ENCODE measurements around the gene ASB6. TPM values are rescaled to one million over a fixed set of nuclear protein-coding genes. Genes with fewer than 3 reads are reported as not detected.
A peak's percentile ranks its signal among the peaks of the same experiment; 100 is the strongest.

The ASB6 gene
- total RNA-seq, 2 donors from 2014 or later: 12.7 to 14.5 TPM

DNA sequence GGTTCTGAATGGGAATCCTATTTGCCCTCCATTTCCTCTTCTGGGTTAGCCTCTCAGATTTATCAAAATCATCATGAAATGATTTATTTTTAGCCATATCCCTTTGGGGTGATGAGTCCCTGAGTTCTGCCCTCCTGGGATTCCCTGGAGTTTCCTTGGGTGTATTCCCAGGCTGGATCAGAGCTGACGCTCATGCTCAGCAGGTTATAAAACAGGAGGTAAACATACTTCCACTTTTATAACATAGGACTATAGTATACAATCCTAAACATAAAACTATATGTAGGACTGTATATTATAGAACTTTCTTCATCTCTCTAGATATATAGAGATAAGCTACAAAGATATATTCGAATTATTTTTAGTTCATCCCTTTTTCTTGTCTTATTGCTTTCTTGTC is 19.1 kb upstream of the ASB6 start:
- H3K27me3 ChIP-seq: peaks cover 0 to 6% of the 10 kb centered on the region in 2 donors

GRCh38 chr9:129656795-129657390 is 14.9 kb upstream of the ASB6 start:
- Histone ChIP-seq H3K9me3 (no peaks in the 10 kb centered on the region), H3K4me3 (no peak overlapping the region), H3K4me1 (peaks cover 3% of the 10 kb centered on the region), H3K27me3 (no peaks in the 10 kb centered on the region), H3K36me3 (replicated peaks in 1 of 2; ENCODE audit: insufficient read depth in 1 of 2, low read depth in 2 of 2) (no peaks in the 10 kb centered on the region), H3K27ac (no peak overlapping the region)
- TF ChIP-seq CTCF (IDR thresholded peaks at IDR 0.05) (no peak), POLR2A (IDR thresholded peaks at IDR 0.05) (no peak)
- WGBS, 2 donors: 64 to 70% methylated on average over 9 to 12 of the region's 12 CpGs
- intact Hi-C loops (cut with DNase I): loop anchor here (10.0 kb wide), 1 partner anchor 118 kb away; no protein-coding TSS in a partner anchor
- ATAC-seq (no peak), DNase-seq (no peak)

More for the DNA sequence above, 19.1 kb upstream of the ASB6 start:
- WGBS, 2 donors: 79 to 83% methylated on average over 2 of the region's 2 CpGs
- H3K27ac ChIP-seq: no peak overlapping the region
- H3K36me3 ChIP-seq (replicated peaks in 1 of 2; ENCODE audit: insufficient read depth in 1 of 2, low read depth in 2 of 2): no peaks in the 10 kb centered on the region
- TF ChIP-seq POLR2A (IDR thresholded peaks at IDR 0.05) (no peak), CTCF (IDR thresholded peaks at IDR 0.05) (no peak)
- H3K9me3 ChIP-seq: no peaks in the 10 kb centered on the region
- DNase-seq (no peak), ATAC-seq (no peak)
- H3K4me3 ChIP-seq: no peak overlapping the region
- peaks cover 6% of the 10 kb centered on the region for H3K4me1 ChIP-seq
- intact Hi-C loops (cut with DNase I): no loop called here

DNA sequence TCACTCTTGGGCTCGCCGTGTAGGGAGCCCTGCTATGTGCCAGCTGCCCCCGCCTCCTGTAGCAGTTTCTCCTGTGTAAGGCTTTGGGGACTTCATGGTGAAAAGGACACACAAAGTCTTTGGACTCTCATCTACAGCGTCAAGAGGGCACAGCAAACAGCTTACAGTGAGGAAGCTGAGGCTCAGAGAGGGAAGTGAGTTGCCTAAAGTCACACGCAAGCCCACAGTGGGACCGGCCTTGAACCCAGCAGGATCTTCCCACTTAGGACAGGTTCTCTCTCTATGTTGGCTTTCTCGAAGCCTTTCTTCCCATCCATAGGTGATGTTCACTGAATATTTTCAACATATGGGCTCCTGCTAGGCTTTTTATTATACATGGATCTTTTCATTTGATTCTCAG is 13.7 kb upstream of the ASB6 start:
- H3K4me1 ChIP-seq: peaks cover 3% of the 10 kb centered on the region
- ATAC-seq: no peak
- 77 to 79% methylated on average over 5 to 7 of the region's 7 CpGs for WGBS, 2 donors

DNA sequence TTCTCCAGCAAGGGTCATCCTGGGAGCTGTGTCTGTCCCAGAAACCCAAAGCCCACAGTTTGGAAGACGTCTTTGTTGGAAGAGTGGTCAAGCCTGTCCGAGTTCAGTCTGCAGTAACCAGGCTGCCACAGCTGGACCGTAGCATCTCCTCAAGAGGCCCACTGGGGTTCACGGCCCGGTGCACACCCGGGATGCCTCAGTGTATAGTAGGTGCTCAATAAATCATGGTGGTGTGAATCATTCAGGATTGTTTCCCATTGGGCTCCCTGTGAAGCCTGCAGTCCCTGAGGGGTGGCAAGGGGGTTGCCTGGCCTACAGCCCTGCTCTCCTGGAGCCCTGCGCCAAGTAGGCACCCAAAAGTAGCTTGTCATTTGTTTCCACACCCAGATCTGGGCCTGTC is 13.2 kb upstream of the ASB6 start:
- 84 to 91% methylated on average over 5 to 7 of the region's 7 CpGs for WGBS, 2 donors
- no peak for ATAC-seq
- Histone ChIP-seq H3K4me1 (peaks cover 3% of the 10 kb centered on the region), H3K36me3 (replicated peaks in 1 of 2; ENCODE audit: insufficient read depth in 1 of 2, low read depth in 2 of 2) (no peaks in the 10 kb centered on the region), H3K27ac (no peak overlapping the region), H3K4me3 (no peak overlapping the region), H3K27me3 (no peaks in the 10 kb centered on the region), H3K9me3 (no peaks in the 10 kb centered on the region)
- DNase-seq: no peak
- TF ChIP-seq CTCF (IDR thresholded peaks at IDR 0.05) (no peak), POLR2A (IDR thresholded peaks at IDR 0.05) (no peak)
- intact Hi-C loops (cut with DNase I): loop anchor here (10.0 kb wide), 1 partner anchor 120 kb away; no protein-coding TSS in a partner anchor

More for the DNA sequence above, 13.7 kb upstream of the ASB6 start:
- Histone ChIP-seq H3K4me3 (no peak overlapping the region), H3K27ac (no peak overlapping the region), H3K9me3 (no peaks in the 10 kb centered on the region), H3K27me3 (no peaks in the 10 kb centered on the region), H3K36me3 (replicated peaks in 1 of 2; ENCODE audit: insufficient read depth in 1 of 2, low read depth in 2 of 2) (no peaks in the 10 kb centered on the region)
- no peak for DNase-seq
- TF ChIP-seq CTCF (IDR thresholded peaks at IDR 0.05) (no peak), POLR2A (IDR thresholded peaks at IDR 0.05) (no peak)
- intact Hi-C loops (cut with DNase I): loop anchor here (10.0 kb wide), 1 partner anchor 119 kb away; no protein-coding TSS in a partner anchor

DNA sequence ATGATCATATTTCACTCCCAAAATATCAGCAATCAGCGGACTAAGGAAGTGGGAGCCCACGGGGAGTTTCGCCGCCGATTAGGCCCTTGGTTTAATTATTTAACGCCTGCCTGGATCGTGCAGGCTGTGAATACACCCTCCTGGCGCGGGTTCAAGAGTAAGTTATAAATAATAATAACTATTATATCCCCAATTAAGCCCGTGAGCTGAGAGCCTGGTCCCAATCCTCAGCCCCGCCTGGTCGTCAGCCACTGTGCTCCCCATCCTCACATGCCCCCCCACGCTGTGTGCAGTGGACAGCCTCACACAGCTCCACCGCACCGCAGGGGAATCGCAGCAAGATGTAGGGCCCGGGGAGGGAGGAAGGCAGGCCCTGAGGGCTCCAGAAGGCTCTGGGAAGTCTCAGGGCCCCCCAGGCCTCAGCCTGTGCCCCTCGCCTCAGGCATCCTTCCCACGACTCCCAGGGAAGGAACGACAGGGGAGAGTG is 12.6 kb upstream of the ASB6 start:
- H3K27ac ChIP-seq: peak overlapping the region in 2 of 4 donors; percentile 17 to 25
- no peaks in the 10 kb centered on the region for H3K9me3 ChIP-seq
- no peak for DNase-seq
- H3K4me1 ChIP-seq: peaks cover 3% of the 10 kb centered on the region
- 31 to 42% methylated on average over 20 of the region's 20 CpGs for WGBS, 2 donors
- H3K36me3 ChIP-seq (replicated peaks in 1 of 2; ENCODE audit: insufficient read depth in 1 of 2, low read depth in 2 of 2): no peaks in the 10 kb centered on the region
- peak; percentile 27 for ATAC-seq
- H3K27me3 ChIP-seq: no peaks in the 10 kb centered on the region
- intact Hi-C loops (cut with DNase I): loop anchor here (10.0 kb wide), 1 partner anchor 120 kb away; no protein-coding TSS in a partner anchor
- no peak overlapping the region for H3K4me3 ChIP-seq
- TF ChIP-seq CTCF (IDR thresholded peaks at IDR 0.05) (no peak), POLR2A (IDR thresholded peaks at IDR 0.05) (no peak)

Data from body of pancreas (tissue), 4 donors.